Progenitor cell of endocrine pancreas (in vitro differentiated cells): Measurements from ENCODE around the gene ADRB1. TPM values are rescaled to one million over a fixed set of nuclear protein-coding genes. Genes with fewer than 3 reads are reported as not detected.
A peak's percentile ranks its signal among the peaks of the same experiment; 100 is the strongest.

Source experiments
- DNase-seq: peaks from one replicate; pipeline ENCODE4 v3.0.0; 2021; ENCODE audit warnings: low spot score; ENCODE audit not compliant: unreplicated experiment
- H3K27ac Mint-ChIP-seq: 2 replicates; pipeline ENCODE4 v1.8.0; 2021; ENCODE audit warnings: mild to moderate bottlenecking, moderate library complexity, mixed read lengths
- H3K27me3 Mint-ChIP-seq: 2 replicates; pipeline ENCODE4 v1.8.0; 2021; ENCODE audit warnings: mixed read lengths
- H3K36me3 Mint-ChIP-seq: 2 replicates; pipeline ENCODE4 v1.8.0; 2022; ENCODE audit warnings: mixed read lengths; ENCODE audit not compliant: insufficient read depth
- H3K4me1 Mint-ChIP-seq: 2 replicates; pipeline ENCODE4 v1.8.0; 2021; ENCODE audit warnings: low read depth, mixed read lengths
- H3K4me3 Mint-ChIP-seq: 2 replicates; pipeline ENCODE4 v1.8.0; 2021; ENCODE audit warnings: low read depth, mild to moderate bottlenecking, moderate library complexity, mixed read lengths
- H3K9me3 Mint-ChIP-seq: 2 replicates; pipeline ENCODE4 v1.8.0; 2021; ENCODE audit warnings: low read depth, mixed read lengths
- total RNA-seq: library from RNA; stranded (reverse); gene quantifications from 2 replicates; pipeline ENCODE4 v1.2.1, GENCODE V29; 2021
- TF ChIP-seq, protein P1 (sequence below): fragments of 200-600 bp; sonication (generic); IDR thresholded peaks from one replicate; pipeline ENCODE4 v1.5.0; 2021; ENCODE audit warnings: antibody characterized with exemption, mild to moderate bottlenecking; ENCODE audit not compliant: unreplicated experiment

The ADRB1 gene
- total RNA-seq, 1 donor from 2014 or later = not detected

- Mint-ChIP-seq H3K36me3 (no peaks in the 10 kb centered on the region), H3K27ac (no peak overlapping the region), H3K4me1 (peaks cover 6% of the 10 kb centered on the region), H3K27me3 (peaks cover 84% of the 10 kb centered on the region), H3K9me3 (no peaks in the 10 kb centered on the region), H3K4me3 (peak overlapping the region; percentile 49)
- peak; percentile 15 for DNase-seq
- TF ChIP-seq, protein P1, sequence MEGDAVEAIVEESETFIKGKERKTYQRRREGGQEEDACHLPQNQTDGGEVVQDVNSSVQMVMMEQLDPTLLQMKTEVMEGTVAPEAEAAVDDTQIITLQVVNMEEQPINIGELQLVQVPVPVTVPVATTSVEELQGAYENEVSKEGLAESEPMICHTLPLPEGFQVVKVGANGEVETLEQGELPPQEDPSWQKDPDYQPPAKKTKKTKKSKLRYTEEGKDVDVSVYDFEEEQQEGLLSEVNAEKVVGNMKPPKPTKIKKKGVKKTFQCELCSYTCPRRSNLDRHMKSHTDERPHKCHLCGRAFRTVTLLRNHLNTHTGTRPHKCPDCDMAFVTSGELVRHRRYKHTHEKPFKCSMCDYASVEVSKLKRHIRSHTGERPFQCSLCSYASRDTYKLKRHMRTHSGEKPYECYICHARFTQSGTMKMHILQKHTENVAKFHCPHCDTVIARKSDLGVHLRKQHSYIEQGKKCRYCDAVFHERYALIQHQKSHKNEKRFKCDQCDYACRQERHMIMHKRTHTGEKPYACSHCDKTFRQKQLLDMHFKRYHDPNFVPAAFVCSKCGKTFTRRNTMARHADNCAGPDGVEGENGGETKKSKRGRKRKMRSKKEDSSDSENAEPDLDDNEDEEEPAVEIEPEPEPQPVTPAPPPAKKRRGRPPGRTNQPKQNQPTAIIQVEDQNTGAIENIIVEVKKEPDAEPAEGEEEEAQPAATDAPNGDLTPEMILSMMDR = no peak
These were observed 1.7 kb downstream of the ADRB1 start for GRCh38 chr10:114045136-114046086.

GRCh38 chr10:114046087-114046458 is 2.4 kb downstream of the ADRB1 start:
- peaks cover 6% of the 10 kb centered on the region for H3K4me1 Mint-ChIP-seq
- peaks cover 82% of the 10 kb centered on the region for H3K27me3 Mint-ChIP-seq
- TF ChIP-seq, protein P1 = no peak
- DNase-seq = no peak
- H3K4me3 Mint-ChIP-seq = peak overlapping the region; percentile 26
- H3K36me3 Mint-ChIP-seq = no peaks in the 10 kb centered on the region
- H3K27ac Mint-ChIP-seq = no peak overlapping the region
- H3K9me3 Mint-ChIP-seq = no peaks in the 10 kb centered on the region

DNA sequence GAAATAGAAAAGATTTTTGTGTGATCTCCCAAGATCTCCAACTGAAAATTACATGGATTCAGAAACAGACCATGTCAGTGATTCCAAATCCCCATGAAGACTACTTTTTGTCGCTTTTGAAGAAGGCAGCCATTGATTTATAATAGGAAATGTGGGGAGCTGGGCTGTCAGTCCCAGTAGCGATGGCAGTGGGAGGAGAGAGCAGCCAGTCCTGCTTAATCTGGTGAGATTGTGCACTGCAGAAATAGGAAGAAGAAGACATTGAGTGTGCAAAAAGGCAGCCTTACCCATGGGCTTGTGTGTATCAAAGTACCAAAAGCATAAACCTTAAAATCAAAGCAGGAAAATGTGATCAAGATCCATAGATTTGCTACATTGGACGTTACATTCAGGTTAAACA is 4.8 kb downstream of the ADRB1 start:
- no peaks in the 10 kb centered on the region for H3K9me3 Mint-ChIP-seq
- TF ChIP-seq, protein P1 = no peak
- peaks cover 3% of the 10 kb centered on the region for H3K4me1 Mint-ChIP-seq
- H3K27ac Mint-ChIP-seq = no peak overlapping the region
- H3K27me3 Mint-ChIP-seq = peaks cover 79% of the 10 kb centered on the region
- no peaks in the 10 kb centered on the region for H3K36me3 Mint-ChIP-seq
- DNase-seq = no peak
- no peak overlapping the region for H3K4me3 Mint-ChIP-seq

- DNase-seq = no peak
- Mint-ChIP-seq H3K36me3 (no peaks in the 10 kb centered on the region), H3K4me3 (no peak overlapping the region), H3K27me3 (peaks cover 63% of the 10 kb centered on the region), H3K4me1 (no peaks in the 10 kb centered on the region), H3K27ac (no peak overlapping the region), H3K9me3 (no peaks in the 10 kb centered on the region)
- TF ChIP-seq, protein P1 = no peak
These were observed 8.0 kb downstream of the ADRB1 start for GRCh38 chr10:114051714-114052113.

- Mint-ChIP-seq H3K9me3 (no peaks in the 10 kb centered on the region), H3K36me3 (no peaks in the 10 kb centered on the region), H3K4me3 (no peak overlapping the region), H3K4me1 (no peaks in the 10 kb centered on the region), H3K27me3 (peaks cover 60% of the 10 kb centered on the region), H3K27ac (no peak overlapping the region)
- TF ChIP-seq, protein P1 = no peak
- no peak for DNase-seq
These were observed 8.6 kb downstream of the ADRB1 start for GRCh38 chr10:114052255-114052654.
